ENCODE measurements around the gene CAPN12. TPM values are rescaled to one million over a fixed set of nuclear protein-coding genes. Genes with fewer than 3 reads are reported as not detected.

The CAPN12 gene
- total RNA-seq, 8 experiments from 2014 or later = 0.11 to 3.7 (median 0.53) TPM

GRCh38 chr19:38731654-38732301 is 12.5 kb downstream of the CAPN12 start:
- peaks cover 0 to 2% of the 10 kb centered on the region in 2 donors for H3K4me1 ChIP-seq (replicated peaks in 1 of 2)

GRCh38 chr19:38730731-38731589 is 13.3 kb downstream of the CAPN12 start:
- no peak overlapping the region for H3K27ac ChIP-seq
- WGBS, 10 experiments = 100% methylated on average over 1 to 2 of the region's 19 CpGs; no CpG with 5 or more reads in 7 of the 10 experiments

More at GRCh38 chr19:38731654-38732301, 12.5 kb downstream of the CAPN12 start:
- no peak overlapping the region for H3K27ac ChIP-seq
- ATAC-seq (replicated peaks in 6 of 8) = no peak
- WGBS, 10 experiments = 49 to 100% (median 77%) methylated on average over 2 to 7 of the region's 10 CpGs; no CpG with 5 or more reads in 3 of the 10 experiments
- no peak overlapping the region for H3K4me3 ChIP-seq
- in situ Hi-C loops (cut with MboI; ENCODE audit: low pct_unique_long_range_greater_than_20kb in 2 of 9, low sequenced_read_pairs in 9 of 9, unreplicated experiment in 9 of 9) = no loop called here

GRCh38 chr19:38730470-38730730 is 13.9 kb downstream of the CAPN12 start:
- Histone ChIP-seq H3K4me1 (replicated peaks in 1 of 2) (peaks cover 0 to 2% of the 10 kb centered on the region in 2 donors), H3K4me3 (no peak overlapping the region), H3K27ac (no peak overlapping the region)
- in situ Hi-C loops (cut with MboI; ENCODE audit: low pct_unique_long_range_greater_than_20kb in 2 of 9, low sequenced_read_pairs in 9 of 9, unreplicated experiment in 9 of 9) = no loop called here
- 71 to 100% (median 100%) methylated on average over 1 to 6 of the region's 7 CpGs; no CpG with 5 or more reads in 3 of the 10 experiments for WGBS, 10 experiments
- ATAC-seq (replicated peaks in 6 of 8) = no peak

More at GRCh38 chr19:38730731-38731589, 13.3 kb downstream of the CAPN12 start:
- peaks cover 0 to 2% of the 10 kb centered on the region in 2 donors for H3K4me1 ChIP-seq (replicated peaks in 1 of 2)
- ATAC-seq (replicated peaks in 6 of 8) = no peak
- in situ Hi-C loops (cut with MboI; ENCODE audit: low pct_unique_long_range_greater_than_20kb in 2 of 9, low sequenced_read_pairs in 9 of 9, unreplicated experiment in 9 of 9) = no loop called here
- H3K4me3 ChIP-seq = no peak overlapping the region

GRCh38 chr19:38729653-38730469 is 14.4 kb downstream of the CAPN12 start:
- peaks cover 0 to 2% of the 10 kb centered on the region in 2 donors for H3K4me1 ChIP-seq (replicated peaks in 1 of 2)
- in situ Hi-C loops (cut with MboI; ENCODE audit: low pct_unique_long_range_greater_than_20kb in 2 of 9, low sequenced_read_pairs in 9 of 9, unreplicated experiment in 9 of 9) = no loop called here
- no peak overlapping the region for H3K4me3 ChIP-seq
- ATAC-seq (replicated peaks in 6 of 8) = peak; percentile 72 to 86 (median 78)
- 68 to 100% (median 85%) methylated on average over 1 to 13 of the region's 17 CpGs; no CpG with 5 or more reads in 1 of the 10 experiments for WGBS, 10 experiments
- H3K27ac ChIP-seq = no peak overlapping the region

- in situ Hi-C loops (cut with MboI; ENCODE audit: low pct_unique_long_range_greater_than_20kb in 2 of 9, low sequenced_read_pairs in 9 of 9, unreplicated experiment in 9 of 9) = no loop called here
- H3K4me1 ChIP-seq (replicated peaks in 1 of 2) = peaks cover 0 to 2% of the 10 kb centered on the region in 2 donors
- H3K4me3 ChIP-seq = no peak overlapping the region
- no peak overlapping the region for H3K27ac ChIP-seq
- 60 to 100% (median 90%) methylated on average over 1 to 2 of the region's 37 CpGs; no CpG with 5 or more reads in 7 of the 10 experiments for WGBS, 10 experiments
- ATAC-seq (replicated peaks in 6 of 8) = peak in 3 of 8 experiments; percentile 5 to 8 (median 6)
Observed at GRCh38 chr19:38728752-38729541, 15.3 kb downstream of the CAPN12 start.

- in situ Hi-C loops (cut with MboI; ENCODE audit: low pct_unique_long_range_greater_than_20kb in 2 of 9, low sequenced_read_pairs in 9 of 9, unreplicated experiment in 9 of 9) = no loop called here
- Histone ChIP-seq H3K4me3 (no peak overlapping the region), H3K27ac (no peak overlapping the region), H3K4me1 (replicated peaks in 1 of 2) (peaks cover 0 to 2% of the 10 kb centered on the region in 2 donors)
- ATAC-seq (replicated peaks in 6 of 8) = no peak
- WGBS, 10 experiments = 100% methylated on average over 1 of the region's 33 CpGs; no CpG with 5 or more reads in 9 of the 10 experiments
Observed at GRCh38 chr19:38727868-38728660, 16.2 kb downstream of the CAPN12 start.

GRCh38 chr19:38727306-38727867 is 16.9 kb downstream of the CAPN12 start:
- Histone ChIP-seq H3K27ac (no peak overlapping the region), H3K4me3 (no peak overlapping the region), H3K4me1 (replicated peaks in 1 of 2) (peaks cover 1 to 2% of the 10 kb centered on the region in 2 donors)
- no peak for ATAC-seq (replicated peaks in 6 of 8)
- 97 to 100% (median 100%) methylated on average over 1 to 5 of the region's 17 CpGs; no CpG with 5 or more reads in 7 of the 10 experiments for WGBS, 10 experiments
- in situ Hi-C loops (cut with MboI; ENCODE audit: low pct_unique_long_range_greater_than_20kb in 2 of 9, low sequenced_read_pairs in 9 of 9, unreplicated experiment in 9 of 9) = no loop called here

- in situ Hi-C loops (cut with MboI; ENCODE audit: low pct_unique_long_range_greater_than_20kb in 2 of 9, low sequenced_read_pairs in 9 of 9, unreplicated experiment in 9 of 9) = no loop called here
- H3K4me1 ChIP-seq (replicated peaks in 1 of 2) = peaks cover 4 to 7% of the 10 kb centered on the region in 2 donors
- no peak for ATAC-seq (replicated peaks in 6 of 8)
- whole genome bisulfite sequencing, 10 experiments = 40 to 100% (median 97%) methylated on average over 1 to 8 of the region's 30 CpGs; no CpG with 5 or more reads in 5 of the 10 experiments
- no peak overlapping the region for H3K27ac ChIP-seq
- H3K4me3 ChIP-seq = no peak overlapping the region
Observed at GRCh38 chr19:38726761-38727301, 17.4 kb downstream of the CAPN12 start.

- in situ Hi-C loops (cut with MboI; ENCODE audit: low pct_unique_long_range_greater_than_20kb in 2 of 9, low sequenced_read_pairs in 9 of 9, unreplicated experiment in 9 of 9) = no loop called here
Observed at GRCh38 chr19:38726284-38726673, 18.0 kb downstream of the CAPN12 start.

GRCh38 chr19:38725469-38726283 is 18.6 kb downstream of the CAPN12 start:
- H3K4me3 ChIP-seq = no peak overlapping the region
- H3K4me1 ChIP-seq (replicated peaks in 1 of 2) = peaks cover 9 to 11% of the 10 kb centered on the region in 2 donors
- in situ Hi-C loops (cut with MboI; ENCODE audit: low pct_unique_long_range_greater_than_20kb in 2 of 9, low sequenced_read_pairs in 9 of 9, unreplicated experiment in 9 of 9) = no loop called here
- no peak overlapping the region for H3K27ac ChIP-seq
- WGBS, 10 experiments = 100% methylated on average over 1 to 3 of the region's 21 CpGs; no CpG with 5 or more reads in 5 of the 10 experiments
- no peak for ATAC-seq (replicated peaks in 6 of 8)

More at GRCh38 chr19:38726284-38726673, 18.0 kb downstream of the CAPN12 start:
- Histone ChIP-seq H3K4me1 (replicated peaks in 1 of 2) (peaks cover 9 to 11% of the 10 kb centered on the region in 2 donors), H3K27ac (no peak overlapping the region), H3K4me3 (no peak overlapping the region)
- WGBS, 10 experiments = 71 to 100% (median 90%) methylated on average over 1 to 6 of the region's 6 CpGs; no CpG with 5 or more reads in 5 of the 10 experiments
- ATAC-seq (replicated peaks in 6 of 8) = no peak

All from motor neuron (in vitro differentiated cells).